GM12891 (cell line): ENCODE measurements around the gene SLC13A3.

Experiments
- DNase-seq: peaks from one replicate; pipeline ENCODE4 v3.0.0; 2011; ENCODE audit warnings: low spot score; ENCODE audit not compliant: insufficient read length
- FAIRE-seq: peaks from 2 replicates; lab custom pipeline; 2011; peaks lifted over from hg19 to GRCh38; lab: Jason Lieb, UNC
- PAX5 ChIP-seq: IDR thresholded peaks from 2 replicates; pipeline ENCODE4 v1.6.1; 2011; ENCODE audit warnings: low read length, moderate library complexity, mild to moderate bottlenecking; ENCODE audit not compliant: insufficient read depth, severe bottlenecking
- POLR2A ChIP-seq: IDR thresholded peaks from 2 replicates; pipeline ENCODE4 v1.6.1; 2011; ENCODE audit warnings: low read depth, low read length, control low read depth
- POLR2AphosphoS5 ChIP-seq: IDR thresholded peaks from 2 replicates; pipeline ENCODE4 v1.6.1; 2011; ENCODE audit warnings: low read depth, low read length, control low read depth
- POU2F2 ChIP-seq: IDR thresholded peaks from 2 replicates; pipeline ENCODE4 v1.6.1; 2011; ENCODE audit warnings: low read depth, mild to moderate bottlenecking, control low read depth, low read length, moderate library complexity
- SPI1 ChIP-seq: IDR thresholded peaks from 2 replicates; pipeline ENCODE4 v1.6.1; 2011; ENCODE audit warnings: low read depth, low read length, control low read depth
- TAF1 ChIP-seq: IDR thresholded peaks from 2 replicates; pipeline ENCODE4 v1.6.1; 2011; ENCODE audit warnings: low read depth, low read length, control low read depth

SLC13A3 gene

DNA sequence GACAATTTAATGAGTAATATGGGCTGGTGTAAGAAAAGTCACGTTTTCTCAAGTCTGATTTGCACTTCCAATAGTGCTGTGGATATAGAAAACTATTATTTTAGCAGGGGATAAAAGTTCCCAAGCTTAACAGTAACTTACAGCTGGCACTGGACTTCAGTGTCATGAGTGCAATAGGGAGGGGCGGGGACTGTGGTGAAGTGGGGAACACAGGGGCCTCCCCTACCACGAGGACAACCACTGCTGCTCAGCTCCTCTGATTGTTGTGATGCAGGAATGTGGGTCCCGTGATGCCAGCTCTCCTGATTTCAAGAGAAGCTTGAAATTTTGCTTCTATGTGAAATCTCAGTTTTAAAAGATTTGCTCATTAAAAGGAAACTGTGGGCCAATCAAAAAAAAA, 24.0 kb downstream of the SLC13A3 start:
- DNase-seq (no peak), FAIRE-seq (no peak)
- TF ChIP-seq POU2F2, result no peak

DNA sequence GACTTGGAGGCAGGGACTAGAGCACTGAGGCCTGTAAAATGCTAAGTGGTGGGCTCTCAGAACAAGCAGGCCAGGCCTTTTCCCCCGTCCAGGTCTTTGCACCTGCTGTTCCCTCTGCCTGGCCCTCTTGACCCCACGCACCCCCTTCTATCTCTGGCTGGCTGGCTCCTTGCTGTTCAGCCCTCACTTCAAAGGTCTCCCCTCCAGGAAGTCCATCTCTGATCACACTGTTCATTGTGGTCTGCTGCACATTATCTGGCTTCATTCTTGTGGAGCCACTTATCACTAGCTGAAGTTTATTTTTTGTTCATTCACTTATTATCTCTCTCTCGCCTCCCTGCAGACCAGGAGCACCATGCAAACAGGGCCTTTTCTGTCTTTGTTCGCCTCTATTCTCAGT, 24.5 kb downstream of the SLC13A3 start:
- no peak for FAIRE-seq
- DNase-seq, result no peak
- TF ChIP-seq PAX5, result no peak
- TF ChIP-seq POLR2A, result no peak
- TF ChIP-seq SPI1, result no peak
- no peak for TF ChIP-seq POU2F2
- no peak for TF ChIP-seq TAF1
- TF ChIP-seq POLR2AphosphoS5, result no peak

GRCh38 chr20:46625875-46626373, 25.3 kb downstream of the SLC13A3 start:
- DNase-seq, result no peak
- no peak for TF ChIP-seq SPI1
- TF ChIP-seq POLR2A, result no peak
- no peak for TF ChIP-seq TAF1
- no peak for TF ChIP-seq POLR2AphosphoS5
- TF ChIP-seq POU2F2, result no peak
- TF ChIP-seq PAX5, result no peak
- no peak for FAIRE-seq

DNA sequence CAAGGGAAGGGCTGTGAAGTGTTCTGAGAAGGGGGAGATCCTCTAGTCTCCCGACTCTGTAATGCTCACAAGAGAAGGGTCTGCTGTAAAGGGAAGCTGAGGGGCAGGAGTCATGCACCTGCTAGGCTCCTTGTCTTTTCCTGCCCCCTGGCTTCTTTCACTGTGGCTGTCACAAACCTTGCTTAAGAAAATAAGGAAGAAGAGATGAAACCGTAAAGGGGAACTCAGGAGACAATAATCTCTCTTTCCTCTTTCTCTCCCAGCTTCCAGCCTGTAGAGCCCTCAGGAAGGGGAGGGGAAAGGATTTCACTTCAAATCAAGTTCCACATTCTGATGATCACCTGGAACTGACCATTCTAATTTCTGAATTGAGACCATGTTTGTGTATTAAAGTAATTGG, 26.3 kb downstream of the SLC13A3 start:
- no peak for DNase-seq
- FAIRE-seq, result no peak

DNA sequence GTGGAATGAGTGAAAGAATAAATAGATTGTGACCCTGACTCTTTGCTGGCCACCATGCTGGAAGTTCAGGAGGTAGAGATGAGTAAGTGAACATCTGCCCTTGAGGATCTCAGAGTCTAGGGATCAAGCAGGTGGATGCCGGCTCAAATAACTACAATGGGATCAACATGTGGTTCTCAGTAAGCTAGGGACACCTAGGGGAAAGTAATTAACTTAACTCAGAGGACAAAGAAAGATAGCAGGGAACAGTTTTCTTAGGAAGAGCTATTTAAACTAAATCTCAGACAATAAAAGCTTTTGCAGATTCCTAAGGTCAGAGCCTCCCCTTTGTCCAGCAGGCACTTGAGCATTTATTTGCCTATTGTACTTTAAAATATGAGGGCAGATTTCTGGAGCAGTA, 29.1 kb downstream of the SLC13A3 start:
- FAIRE-seq, result no peak
- no peak for DNase-seq
- no peak for TF ChIP-seq POLR2A
- TF ChIP-seq PAX5, result no peak
- no peak for TF ChIP-seq SPI1
- TF ChIP-seq POU2F2, result no peak
- no peak for TF ChIP-seq TAF1
- TF ChIP-seq POLR2AphosphoS5, result no peak

More for the DNA sequence above, 26.3 kb downstream of the SLC13A3 start:
- no peak for TF ChIP-seq POLR2A
- TF ChIP-seq TAF1, result no peak
- TF ChIP-seq POU2F2, result no peak
- TF ChIP-seq POLR2AphosphoS5, result no peak
- no peak for TF ChIP-seq SPI1
- no peak for TF ChIP-seq PAX5

DNA sequence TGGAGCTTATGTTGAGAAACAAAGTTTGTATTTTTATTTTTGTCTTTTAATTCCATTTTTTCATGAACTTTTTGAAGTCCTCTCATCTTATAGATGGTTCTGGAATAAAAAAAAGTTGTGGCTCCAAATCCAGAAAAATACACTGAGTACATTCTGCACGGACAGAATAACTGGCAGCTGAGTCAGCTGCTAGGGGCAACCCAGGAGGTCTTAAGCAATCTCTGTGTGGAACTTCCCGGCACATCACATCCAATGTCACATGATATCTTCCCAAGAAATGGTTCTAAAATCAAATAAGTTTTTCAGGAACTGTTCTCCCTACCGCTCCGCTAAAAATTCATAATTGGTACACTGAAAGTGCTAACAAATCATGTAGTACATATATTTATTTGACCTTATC, 29.8 kb downstream of the SLC13A3 start:
- FAIRE-seq (no peak), DNase-seq (no peak)
- TF ChIP-seq POLR2AphosphoS5 (no peak), SPI1 (no peak), POU2F2 (no peak), TAF1 (no peak), PAX5 (no peak), POLR2A (no peak)

DNA sequence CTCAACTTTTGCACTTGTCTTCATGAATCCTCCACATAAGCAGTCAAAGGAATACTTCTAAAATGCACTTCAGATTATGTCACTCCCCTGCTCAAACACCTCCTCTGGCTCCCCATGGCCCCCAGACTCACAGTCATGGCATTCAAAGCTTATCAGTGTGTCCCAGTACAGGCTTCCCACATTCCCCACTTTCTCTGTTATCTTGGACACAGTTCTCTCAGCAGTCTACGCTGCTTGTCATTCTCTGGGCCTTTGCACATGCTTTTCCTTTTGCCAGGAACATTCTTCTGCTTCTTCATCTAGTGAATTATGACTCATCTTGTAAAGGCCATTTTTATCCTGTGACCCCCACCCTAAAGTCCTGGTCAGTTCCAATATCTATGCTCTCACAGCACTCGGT, 31.8 kb downstream of the SLC13A3 start:
- TF ChIP-seq POU2F2 (no peak), POLR2AphosphoS5 (no peak), SPI1 (no peak), TAF1 (no peak), PAX5 (no peak), POLR2A (no peak)
- FAIRE-seq (no peak), DNase-seq (no peak)

- FAIRE-seq (no peak), DNase-seq (no peak)
- TF ChIP-seq POLR2AphosphoS5 (no peak), SPI1 (no peak), PAX5 (no peak), TAF1 (no peak), POU2F2 (no peak), POLR2A (no peak)
Observed at GRCh38 chr20:46618316-46619100, 32.8 kb downstream of the SLC13A3 start.

- DNase-seq (no peak), FAIRE-seq (no peak)
- TF ChIP-seq POU2F2 (no peak), PAX5 (no peak), SPI1 (no peak), POLR2AphosphoS5 (no peak), POLR2A (no peak), TAF1 (no peak)
Observed at GRCh38 chr20:46614503-46614902, 36.8 kb downstream of the SLC13A3 start.

- TF ChIP-seq PAX5 (no peak), POU2F2 (no peak), POLR2A (no peak), TAF1 (no peak), POLR2AphosphoS5 (no peak), SPI1 (no peak)
- no peak for DNase-seq
- no peak for FAIRE-seq
Observed at GRCh38 chr20:46610145-46610544, 41.1 kb downstream of the SLC13A3 start.
